K562 (cell line): ENCODE measurements around the gene ANHX. TPM values are rescaled to one million over a fixed set of nuclear protein-coding genes. Genes with fewer than 3 reads are reported as not detected.
"Not testable (repeated sequence)": the region's sequence is repeated elsewhere in the genome, so short reads cannot be mapped to it uniquely, and the experiment has no call there.

Experiments used
- ATAC-seq: fragments of 200-7000 bp; cut with Tn5 transposase; 3 replicates; pipeline ENCODE4 v1.9.1; 2020; ENCODE audit warnings: moderate library complexity
- BruUV-seq: library from RNA; stranded (reverse); fragments of 400-500 nt; replicated peaks from 2 replicates; lab custom pipeline; 2021; lab: Mats Ljungman, UMichigan
- CTCF ChIA-PET: fragments of 300-600 bp; formaldehyde crosslinking; extraction: SDS; loops from one replicate; lab custom pipeline; 2021; ENCODE audit warnings: low intra/inter-chr PET ratio; lab: Yijun Ruan, JAX
- POLR2A ChIA-PET: fragments of 300-600, 350-650 bp; sonication (Branson Sonifier 250); formaldehyde crosslinking; extraction: SDS; loops from one replicate; lab custom pipeline; 2021; ENCODE audit warnings: antibody characterized with exemption, inconsistent platforms; lab: Yijun Ruan, JAX
- DNase-seq, 4 experiments: peaks; one replicate each; pipeline versions ENCODE4 v3.0.0 to v3.0.0-alpha.2; 2011 to 2018; ENCODE audit warnings: low spot score in 3 of 4, mixed read lengths in 3 of 4; ENCODE audit errors: extremely low read depth in 1 of 4
- FAIRE-seq: peaks from 2 replicates; lab custom pipeline; 2011; peaks lifted over from hg19 to GRCh38; lab: Jason Lieb, UNC
- H2AFZ ChIP-seq: 2 replicates; pipeline ENCODE4 v1.6.0; 2011; ENCODE audit warnings: low read depth, low read length, control low read depth, inconsistent platforms
- H3K27ac ChIP-seq: fragments of 200-600 bp; 3 replicates; pipeline ENCODE4 v1.8.0; 2011; ENCODE audit warnings: low read depth, mild to moderate bottlenecking, control low read depth, inconsistent platforms, low read length, moderate library complexity, mixed read lengths; ENCODE audit errors: extremely low read depth
- H3K27me3 ChIP-seq, 2 experiments: fragments of 300-600 bp in 1 of 2; 2 replicates in 1 of 2; 3 replicates in 1 of 2; pipeline versions ENCODE4 v1.6.0 to v1.8.0; 2011; ENCODE audit warnings: inconsistent platforms in 2 of 2, low read length in 2 of 2, mild to moderate bottlenecking in 1 of 2, mixed read lengths in 1 of 2, moderate library complexity in 1 of 2; ENCODE audit not compliant: control insufficient read depth in 2 of 2, insufficient read depth in 2 of 2
- H3K36me3 ChIP-seq: fragments of 300-600 bp; 3 replicates; pipeline ENCODE4 v1.8.0; 2011; ENCODE audit warnings: mild to moderate bottlenecking, low read length, inconsistent platforms; ENCODE audit not compliant: control insufficient read depth, insufficient read depth
- H3K4me1 ChIP-seq, 2 experiments: fragments of 200-600 bp in 1 of 2; replicated peaks in 1 of 2; 2 replicates in 1 of 2; 3 replicates in 1 of 2; pipeline versions ENCODE4 v1.5.1 to v1.8.0; 2011; ENCODE audit warnings: inconsistent platforms in 2 of 2, low read length in 2 of 2, mild to moderate bottlenecking in 1 of 2, mixed read lengths in 1 of 2, moderate library complexity in 1 of 2; ENCODE audit not compliant: control insufficient read depth in 2 of 2, insufficient read depth in 2 of 2
- H3K4me2 ChIP-seq: 2 replicates; pipeline ENCODE4 v1.6.1; 2011; ENCODE audit warnings: low read length, control low read depth, inconsistent platforms, mixed read lengths; ENCODE audit not compliant: insufficient read depth
- H3K4me3 ChIP-seq: fragments of 200-600 bp; sonication (generic), shearing (Covaris generic); 2 replicates; pipeline ENCODE4 v1.5.1; 2016; ENCODE audit warnings: control low read depth, inconsistent platforms
- H3K79me2 ChIP-seq: fragments of 200-600 bp; 3 replicates; pipeline ENCODE4 v1.8.0; 2011; ENCODE audit warnings: low read length, inconsistent platforms; ENCODE audit not compliant: control insufficient read depth, insufficient read depth
- H3K9ac ChIP-seq, 2 experiments: 2 replicates each; pipeline versions ENCODE4 v1.6.0 to v1.6.1; 2011; ENCODE audit warnings: low read depth in 2 of 2, low read length in 2 of 2, control low read depth in 1 of 2, inconsistent platforms in 1 of 2, mild to moderate bottlenecking in 1 of 2, mixed read lengths in 1 of 2; ENCODE audit not compliant: insufficient read depth in 1 of 2
- H3K9me1 ChIP-seq: one replicate; pipeline ENCODE4 v1.6.0; 2011; ENCODE audit warnings: inconsistent platforms, mild to moderate bottlenecking, low read length, moderate library complexity; ENCODE audit not compliant: control insufficient read depth, insufficient read depth
- H3K9me3 ChIP-seq: replicated peaks from 2 replicates; pipeline ENCODE4 v1.5.1; 2011; ENCODE audit warnings: low read depth, low read length, inconsistent platforms; ENCODE audit not compliant: control insufficient read depth, insufficient read depth
- H4K20me1 ChIP-seq: replicated peaks from 2 replicates; pipeline ENCODE4 v1.6.1; 2011; ENCODE audit warnings: low read length, inconsistent platforms, mixed read lengths; ENCODE audit not compliant: control insufficient read depth, insufficient read depth
- ATF6 ChIP-seq: sonication (generic); formaldehyde crosslinking; IDR thresholded peaks from 2 replicates; pipeline ENCODE4 v1.4.0; 2020; ENCODE audit warnings: mild to moderate bottlenecking, missing genetic modification reagents
- COPS2 ChIP-seq: fragments of 450-650 bp; conservative IDR thresholded peaks from 2 replicates; pipeline ENCODE4 v1.6.1; 2016; ENCODE audit warnings: mild to moderate bottlenecking, moderate library complexity
- GTF3C2 ChIP-seq: IDR thresholded peaks from 3 replicates; pipeline ENCODE4 v1.6.1; 2011; ENCODE audit warnings: borderline replicate concordance, mild to moderate bottlenecking, moderate library complexity; ENCODE audit not compliant: insufficient read length; ENCODE audit errors: extremely low read depth
- MCM3 ChIP-seq: fragments of 450-650 bp; IDR thresholded peaks from 2 replicates; pipeline ENCODE4 v1.6.1; 2016
- NBN ChIP-seq: fragments of 450-650 bp; IDR thresholded peaks from 2 replicates; pipeline ENCODE4 v1.6.1; 2016; ENCODE audit warnings: low read depth, mild to moderate bottlenecking
- RFX5 ChIP-seq: IDR thresholded peaks from 2 replicates; pipeline ENCODE4 v1.6.1; 2011; ENCODE audit warnings: low read depth, mild to moderate bottlenecking, improper control_type of control experiment, low read length
- ZNF77 ChIP-seq: fragments of 250-450 bp; sonication (Bioruptor Pico); IDR thresholded peaks from 2 replicates; pipeline ENCODE4 v1.5.0; 2020
- WGBS: fragments of 100-300 bp; shearing (Covaris generic); methylation state at CpG from one replicate; pipeline ENCODE4 v1.1.6; 2016; ENCODE audit warnings: low coverage, mixed read lengths; ENCODE audit not compliant: insufficient coverage; ENCODE audit errors: missing lambda C conversion rate; 5-methylcytosine and 5-hydroxymethylcytosine counted together
- in situ Hi-C: fragments of 300-500 bp; cut with MboI; formaldehyde crosslinking; loops from 4 replicates; pipeline ENCODE4 v1.15.0; 2018; ENCODE audit warnings: inconsistent platforms, mixed read lengths
- intact Hi-C: fragments of 100-400 bp; cut with micrococcal nuclease; formaldehyde crosslinking; loops from 2 replicates; pipeline ENCODE4 v1.14.2; 2022
- polyA plus RNA-seq, 8 experiments: library from polyadenylated mRNA; depleted of rRNA in 4 of 8; stranded (reverse) in 5 of 8; unstranded in 3 of 8; fragments of >200 nt; fragmentation: Nextera tagmentation in 2 of 8; fragmentation: Illumina TruSeq in 1 of 8; extraction: Ambion mirVana in 2 of 8; extraction: Trizol in 1 of 8; gene quantifications; 2 replicates each; pipeline versions ENCODE4 v1.2.1 to v1.2.3, GENCODE V29; 2011 to 2014; ENCODE audit warnings: inconsistent platforms in 1 of 8, missing spikeins in 1 of 8
- total RNA-seq, 7 experiments: library from RNA; depleted of rRNA in 6 of 7; stranded (reverse); fragments of >200 nt in 6 of 7; fragmentation: Illumina TruSeq in 2 of 7; extraction: Trizol in 2 of 7; gene quantifications; 2 replicates each; pipeline versions ENCODE4 v1.2.1 to v1.2.3, GENCODE V29; 2011 to 2021; ENCODE audit warnings: low replicate concordance in 1 of 7
- TF ChIP-seq, protein P1 (sequence below): IDR thresholded peaks from 2 replicates; pipeline ENCODE4 v1.6.1; 2012; ENCODE audit warnings: low read depth, low read length, improper control_type of control experiment, borderline replicate concordance

ANHX gene
- total and polyA plus RNA-seq, 9 of the 15 experiments (the other 6 are each of a cell fraction or from before 2014, with no cell fraction given), result not detected

GRCh38 chr12:133264668-133265067, 29.0 kb upstream of the ANHX start:
- POLR2A ChIA-PET, H3K36me3 ChIP-seq, ATAC-seq, H4K20me1 ChIP-seq, H3K27me3 ChIP-seq, H3K27ac ChIP-seq, FAIRE-seq, H3K4me1 ChIP-seq, H3K9me1 ChIP-seq: not testable (repeated sequence)
- WGBS, result 66% methylated on average over 8 of the region's 11 CpGs
- TF ChIP-seq NBN (peak; percentile 55; the same call in 1 of the 2 replicates), MCM3 (peak; percentile 73; the same call in 1 of the 2 replicates)
- TF ChIP-seq, all 486 proteins: peak for 2; not testable (repeated sequence) for 484
- H2AFZ ChIP-seq, BruUV-seq, intact Hi-C loops, H3K79me2 ChIP-seq, in situ Hi-C loops, DNase-seq, H3K4me2 ChIP-seq, H3K4me3 ChIP-seq, CTCF ChIA-PET, H3K9me3 ChIP-seq, H3K9ac ChIP-seq: not testable (repeated sequence)

GRCh38 chr12:133264173-133264572, 28.5 kb upstream of the ANHX start:
- Histone ChIP-seq H3K36me3 (no peaks in the 10 kb centered on the region), H4K20me1 (no peaks in the 10 kb centered on the region), H2AFZ (no peak overlapping the region), H3K4me3 (no peak overlapping the region), H3K9ac (no peak overlapping the region), H3K4me1 (no peaks in the 10 kb centered on the region), H3K79me2 (no peaks in the 10 kb centered on the region), H3K27me3 (no peaks in the 10 kb centered on the region), H3K27ac (no peak overlapping the region), H3K9me1 (no peaks in the 10 kb centered on the region), H3K4me2 (no peak overlapping the region), H3K9me3 (no peaks in the 10 kb centered on the region)
- intact Hi-C loops (no loop called here), in situ Hi-C loops (no loop called here)
- FAIRE-seq (no peak), ATAC-seq (no peak), DNase-seq (no peak)
- 69% methylated on average over 19 of the region's 33 CpGs for WGBS
- no TSS peak for BruUV-seq
- POLR2A ChIA-PET, result no interaction called here
- CTCF ChIA-PET, result no interaction called here
- TF ChIP-seq ATF6 (no peak), GTF3C2 (no peak), RFX5 (no peak), COPS2 (no peak), ZNF77 (no peak)
- TF ChIP-seq, protein P1, sequence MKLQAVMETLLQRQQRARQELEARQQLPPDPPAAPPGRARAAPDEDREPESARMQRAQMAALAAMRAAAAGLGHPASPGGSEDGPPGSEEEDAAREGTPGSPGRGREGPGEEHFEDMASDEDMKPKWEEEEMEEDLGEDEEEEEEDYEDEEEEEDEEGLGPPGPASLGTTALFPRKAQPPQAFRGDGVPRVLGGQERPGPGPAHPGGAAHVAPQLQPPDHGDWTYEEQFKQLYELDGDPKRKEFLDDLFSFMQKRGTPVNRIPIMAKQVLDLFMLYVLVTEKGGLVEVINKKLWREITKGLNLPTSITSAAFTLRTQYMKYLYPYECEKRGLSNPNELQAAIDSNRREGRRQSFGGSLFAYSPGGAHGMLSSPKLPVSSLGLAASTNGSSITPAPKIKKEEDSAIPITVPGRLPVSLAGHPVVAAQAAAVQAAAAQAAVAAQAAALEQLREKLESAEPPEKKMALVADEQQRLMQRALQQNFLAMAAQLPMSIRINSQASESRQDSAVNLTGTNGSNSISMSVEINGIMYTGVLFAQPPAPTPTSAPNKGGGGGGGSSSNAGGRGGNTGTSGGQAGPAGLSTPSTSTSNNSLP, result no peak
